Measurements from ENCODE around the gene CYB561D2. TPM values are rescaled to one million over a fixed set of nuclear protein-coding genes. Genes with fewer than 3 reads are reported as not detected.

Gene CYB561D2
- total RNA-seq, 2 donors from 2014 or later, result 36.9 to 38.2 TPM

DNA sequence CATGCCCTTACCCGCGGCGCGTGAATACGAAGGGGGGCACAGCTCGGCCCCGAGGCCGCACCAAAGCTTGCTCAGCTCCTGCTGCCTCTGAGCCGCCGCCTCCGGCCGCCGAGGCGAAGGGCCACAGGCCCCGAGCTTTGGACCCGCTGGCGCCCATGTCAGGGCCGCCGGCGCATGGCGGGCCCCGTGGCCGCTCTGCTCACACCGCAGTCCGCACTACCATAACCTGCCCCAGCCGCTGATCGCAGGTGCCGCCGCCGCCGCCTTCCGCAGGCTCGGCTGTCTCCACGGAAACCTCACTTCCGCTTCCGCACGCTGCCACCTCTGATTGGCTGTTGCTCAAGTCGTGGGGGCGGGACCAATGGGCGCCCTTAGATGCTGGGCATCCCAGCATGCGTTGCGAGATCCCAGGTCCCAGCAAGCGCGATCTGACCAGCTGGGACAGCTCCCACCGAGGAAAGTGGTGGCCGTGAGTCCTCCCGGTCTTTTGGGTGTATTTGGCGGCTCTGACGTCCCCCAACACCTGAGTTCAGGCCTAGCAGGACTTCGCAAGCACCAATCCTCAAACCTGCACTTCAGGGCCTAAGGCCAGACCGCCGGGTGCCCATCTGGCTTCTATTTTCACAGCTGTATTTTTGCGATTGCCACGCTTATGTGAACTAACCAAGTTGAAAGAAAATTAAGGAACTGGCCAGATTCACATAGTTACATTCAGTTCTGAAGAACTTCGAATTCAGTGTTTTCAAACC is 22.5 kb upstream of the CYB561D2 start, which contains the start of gene TUSC2:
TUSC2 (minus strand) TSS at position 281 of the 749 bp plus-strand sequence; CDS start at position 157, 124 bp downstream.
- peak; percentile 96 to 98 for ATAC-seq
- H3K27me3 Mint-ChIP-seq, result no peaks in the 10 kb centered on the region
- DNase-seq (ENCODE audit: low spot score), result peak; percentile 95
- no peaks in the 10 kb centered on the region for H3K36me3 Mint-ChIP-seq
- H3K4me3 Mint-ChIP-seq, result peak within 1 kb of the TSS; percentile 81
- H3K9me3 Mint-ChIP-seq, result no peaks in the 10 kb centered on the region
- H3K27ac Mint-ChIP-seq, result peak within 1 kb of the TSS; percentile 64 to 89
- peaks cover 0 to 21% of the 10 kb centered on the region in 2 donors for H3K4me1 Mint-ChIP-seq (ENCODE audit: low read depth in 2 of 2)

DNA sequence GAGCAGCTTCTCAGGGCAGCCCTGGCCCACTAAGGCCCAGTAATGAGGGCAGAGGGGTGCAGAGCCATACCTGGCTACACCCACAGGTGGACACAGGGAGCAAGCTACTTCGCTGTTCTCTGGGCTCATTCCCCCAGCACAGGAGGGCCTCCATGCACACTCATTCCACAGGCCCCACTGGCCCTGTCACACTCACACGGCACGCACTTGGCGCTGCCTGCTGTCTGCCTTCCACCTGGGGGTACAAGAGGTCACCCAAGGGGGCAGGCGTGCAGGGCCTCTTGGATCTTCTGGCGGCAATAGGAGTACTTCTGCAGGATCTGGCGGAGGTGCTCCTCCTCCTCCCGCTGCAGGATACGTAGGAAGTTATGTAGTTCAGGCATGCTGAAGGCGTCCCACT is 20.3 kb upstream of the CYB561D2 start:
- DNase-seq (ENCODE audit: low spot score), result no peak
- H3K4me1 Mint-ChIP-seq (ENCODE audit: low read depth in 2 of 2), result peaks cover 16 to 26% of the 10 kb centered on the region in 2 donors
- H3K9me3 Mint-ChIP-seq, result no peaks in the 10 kb centered on the region
- H3K27me3 Mint-ChIP-seq, result no peaks in the 10 kb centered on the region
- H3K4me3 Mint-ChIP-seq, result no peak overlapping the region
- no peaks in the 10 kb centered on the region for H3K36me3 Mint-ChIP-seq
- no peak for ATAC-seq
- H3K27ac Mint-ChIP-seq, result no peak overlapping the region

DNA sequence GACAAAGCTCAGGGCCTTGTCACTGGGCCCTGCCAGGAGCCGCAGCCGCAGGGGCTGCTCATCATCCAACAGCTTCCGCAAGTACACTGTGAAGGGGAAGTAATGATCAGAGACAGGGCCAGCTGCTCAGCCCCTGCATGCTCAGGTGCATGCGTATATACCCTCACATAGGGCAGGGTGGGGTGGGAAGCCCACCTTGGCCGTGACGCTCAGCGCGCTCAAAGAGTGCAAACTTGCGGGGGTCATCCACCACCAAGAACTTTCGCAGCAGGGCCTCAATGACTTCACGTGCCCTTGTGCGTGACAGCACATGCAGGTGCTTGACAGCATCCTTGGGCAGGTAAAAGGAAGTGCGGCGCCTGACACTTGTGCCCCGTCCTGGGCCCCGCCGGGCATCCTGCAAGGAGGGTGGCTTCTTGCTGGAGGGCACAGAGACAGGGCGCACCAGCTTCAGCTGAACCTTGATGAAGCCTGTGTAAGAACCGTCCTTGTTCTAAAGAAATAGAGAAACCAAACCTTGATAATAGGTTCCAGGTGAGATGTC is 19.2 kb upstream of the CYB561D2 start:
- H3K27ac Mint-ChIP-seq, result no peak overlapping the region
- peaks cover 27 to 37% of the 10 kb centered on the region in 2 donors for H3K4me1 Mint-ChIP-seq (ENCODE audit: low read depth in 2 of 2)
- no peak overlapping the region for H3K4me3 Mint-ChIP-seq
- no peaks in the 10 kb centered on the region for H3K27me3 Mint-ChIP-seq
- ATAC-seq (no peak), DNase-seq (ENCODE audit: low spot score) (no peak)
- peaks cover 4% of the 10 kb centered on the region for H3K36me3 Mint-ChIP-seq
- H3K9me3 Mint-ChIP-seq, result no peaks in the 10 kb centered on the region

DNA sequence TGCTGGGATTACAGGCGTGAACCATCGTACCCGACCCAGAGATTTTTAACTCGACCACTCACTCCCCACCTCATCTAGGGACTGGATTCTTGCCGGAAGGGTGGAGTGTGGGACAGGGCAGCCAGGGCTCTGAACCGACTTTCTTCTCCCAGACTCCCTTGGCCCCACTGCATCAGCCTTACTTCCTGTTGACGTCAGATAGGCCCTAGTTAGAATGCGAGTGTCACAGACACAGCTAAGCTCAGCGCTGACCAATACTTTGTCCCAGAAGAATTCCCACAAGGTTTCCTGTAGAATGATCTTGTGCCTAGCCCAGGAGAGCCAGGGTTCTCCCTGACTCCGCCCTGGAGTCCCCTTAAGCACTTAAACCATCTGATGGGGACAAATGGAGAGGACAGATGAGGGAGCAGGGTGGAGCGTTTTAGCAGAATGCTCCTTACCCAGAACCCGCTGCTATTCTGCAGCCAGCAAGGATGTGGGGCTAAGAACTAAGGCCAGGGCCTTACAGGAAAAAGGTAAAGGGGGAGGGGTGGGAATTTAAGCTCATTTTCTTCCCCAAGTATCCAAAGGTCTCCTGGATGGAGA is 16.8 kb upstream of the CYB561D2 start:
- Mint-ChIP-seq H3K27ac (peak overlapping the region; percentile 88 to 97), H3K27me3 (no peaks in the 10 kb centered on the region), H3K9me3 (no peaks in the 10 kb centered on the region), H3K36me3 (peaks cover 7% of the 10 kb centered on the region), H3K4me1 (ENCODE audit: low read depth in 2 of 2) (peaks cover 40 to 44% of the 10 kb centered on the region in 2 donors), H3K4me3 (peak overlapping the region; percentile 97)
- DNase-seq (ENCODE audit: low spot score), result no peak
- no peak for ATAC-seq

DNA sequence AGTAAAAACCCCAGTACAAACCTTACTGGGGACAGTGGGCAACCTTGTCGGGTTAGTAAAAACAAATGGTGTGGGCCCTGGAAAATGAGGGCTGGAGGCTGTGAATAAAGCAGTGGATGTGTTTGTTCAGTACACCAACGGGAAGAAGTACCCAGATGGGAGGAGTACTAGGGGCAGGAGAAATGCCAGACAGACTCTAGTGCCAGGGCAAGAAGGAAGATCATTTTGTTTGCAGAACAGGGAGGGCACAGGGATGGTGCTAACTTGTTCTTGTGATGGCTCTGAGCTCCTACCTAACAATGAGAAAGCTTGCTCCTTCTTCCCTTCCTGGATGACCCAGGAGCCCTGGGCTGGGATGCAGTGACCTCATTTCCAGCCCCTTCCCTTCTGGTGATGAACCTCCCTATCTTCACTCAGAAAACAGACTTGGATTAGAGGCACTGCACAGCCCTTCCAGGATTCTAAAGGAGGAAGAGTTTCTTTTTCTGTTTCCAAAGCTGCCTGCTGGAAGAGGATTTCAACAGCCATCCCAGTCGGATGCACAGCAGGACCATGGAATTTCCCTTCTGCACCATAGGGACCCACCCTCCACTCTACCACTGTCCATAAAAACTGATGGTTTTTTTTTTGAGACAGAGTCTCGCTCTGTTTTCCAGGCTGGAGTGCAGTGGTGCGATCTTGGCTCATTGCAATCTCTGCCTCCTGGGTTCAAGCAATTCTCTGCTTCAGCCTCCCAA is 16.2 kb upstream of the CYB561D2 start:
- H3K36me3 Mint-ChIP-seq, result peaks cover 7% of the 10 kb centered on the region

DNA sequence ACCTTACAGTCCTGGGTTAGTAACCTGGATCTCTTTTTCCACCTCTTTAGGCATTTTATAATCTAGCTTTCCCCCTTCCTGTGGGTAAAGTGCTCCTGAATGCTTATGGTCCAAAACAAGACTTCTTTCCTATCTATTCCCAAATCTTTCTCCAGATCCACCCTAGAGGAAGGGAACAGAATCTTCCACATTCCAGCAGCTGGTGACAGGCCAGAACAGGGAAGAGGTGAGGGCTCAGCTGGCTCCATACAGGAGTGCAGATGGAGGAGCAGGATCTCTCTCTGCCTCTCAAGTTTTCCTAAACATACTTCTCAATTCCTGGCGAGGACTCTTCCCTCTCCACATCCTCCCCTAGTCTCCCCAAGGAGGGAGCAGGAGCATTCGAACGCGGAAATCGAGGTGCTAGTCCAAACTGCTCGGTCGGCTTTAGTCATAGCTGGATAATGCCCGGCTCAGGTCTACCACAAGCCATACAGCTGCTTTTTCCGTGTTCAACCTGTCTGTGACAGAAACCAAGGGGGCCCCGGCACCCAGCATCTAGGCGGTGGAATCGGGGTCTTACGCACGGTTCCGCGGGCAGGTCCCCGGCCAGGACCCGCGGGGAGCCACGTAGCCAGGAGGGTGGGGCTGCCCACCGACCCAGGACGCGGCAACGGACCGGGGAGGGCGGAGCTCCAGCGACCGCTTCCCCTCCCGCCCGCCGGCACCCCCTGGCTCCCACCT is 14.0 kb upstream of the CYB561D2 start:
- Mint-ChIP-seq H3K36me3 (peaks cover 7% of the 10 kb centered on the region), H3K4me1 (ENCODE audit: low read depth in 2 of 2) (peaks cover 59 to 64% of the 10 kb centered on the region in 2 donors), H3K27me3 (no peaks in the 10 kb centered on the region), H3K4me3 (peak overlapping the region; percentile 97), H3K27ac (peak overlapping the region; percentile 97), H3K9me3 (no peaks in the 10 kb centered on the region)
- ATAC-seq (peak in 1 of 2 donors; percentile 45), DNase-seq (ENCODE audit: low spot score) (no peak)

More for the DNA sequence above, 16.2 kb upstream of the CYB561D2 start:
- peak overlapping the region; percentile 97 for H3K27ac Mint-ChIP-seq
- ATAC-seq, result no peak
- H3K9me3 Mint-ChIP-seq, result no peaks in the 10 kb centered on the region
- no peak for DNase-seq (ENCODE audit: low spot score)
- H3K4me1 Mint-ChIP-seq (ENCODE audit: low read depth in 2 of 2), result peaks cover 46 to 49% of the 10 kb centered on the region in 2 donors
- H3K27me3 Mint-ChIP-seq, result no peaks in the 10 kb centered on the region
- H3K4me3 Mint-ChIP-seq, result peak overlapping the region; percentile 97

DNA sequence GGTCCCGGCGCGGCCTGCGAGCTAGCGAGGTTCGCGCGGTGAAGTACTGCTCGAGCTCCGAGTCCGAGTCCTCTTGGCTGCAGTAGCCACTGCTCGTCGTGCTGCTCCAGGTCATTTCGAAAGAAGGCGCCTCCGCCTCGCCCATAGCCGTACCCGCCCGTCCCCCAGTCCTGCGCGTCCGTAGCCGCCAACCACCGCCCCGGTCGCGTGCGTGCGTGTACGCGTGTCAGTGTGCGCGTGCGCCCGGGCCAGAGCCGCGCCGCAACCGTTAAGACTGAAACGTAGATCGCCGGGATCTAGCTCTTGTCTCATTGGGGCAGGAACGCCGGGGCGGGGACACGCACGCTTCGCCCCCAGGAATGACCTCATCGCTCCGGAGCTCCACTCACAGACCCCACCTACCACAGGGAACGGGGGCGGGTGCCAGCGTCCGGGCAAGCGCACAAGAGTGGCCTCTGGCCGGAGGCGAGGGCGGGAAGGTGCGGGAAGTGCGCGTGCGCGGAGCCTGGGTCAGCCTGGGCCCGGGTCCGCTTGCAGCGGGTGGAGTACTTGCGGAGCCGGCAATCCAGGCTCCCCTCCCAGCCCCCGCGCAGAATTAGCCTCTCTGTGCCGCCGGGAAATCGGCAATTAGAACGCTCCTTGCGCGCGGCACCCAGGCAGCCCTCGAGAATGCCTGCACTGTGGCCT is 13.3 kb upstream of the CYB561D2 start:
- Mint-ChIP-seq H3K36me3 (peaks cover 7% of the 10 kb centered on the region), H3K4me3 (peak overlapping the region; percentile 97), H3K27me3 (no peaks in the 10 kb centered on the region), H3K27ac (peak overlapping the region; percentile 97), H3K4me1 (ENCODE audit: low read depth in 2 of 2) (peaks cover 59 to 67% of the 10 kb centered on the region in 2 donors), H3K9me3 (no peaks in the 10 kb centered on the region)
- peak; percentile 85 to 93 for ATAC-seq
- DNase-seq (ENCODE audit: low spot score), result peak; percentile 99

DNA sequence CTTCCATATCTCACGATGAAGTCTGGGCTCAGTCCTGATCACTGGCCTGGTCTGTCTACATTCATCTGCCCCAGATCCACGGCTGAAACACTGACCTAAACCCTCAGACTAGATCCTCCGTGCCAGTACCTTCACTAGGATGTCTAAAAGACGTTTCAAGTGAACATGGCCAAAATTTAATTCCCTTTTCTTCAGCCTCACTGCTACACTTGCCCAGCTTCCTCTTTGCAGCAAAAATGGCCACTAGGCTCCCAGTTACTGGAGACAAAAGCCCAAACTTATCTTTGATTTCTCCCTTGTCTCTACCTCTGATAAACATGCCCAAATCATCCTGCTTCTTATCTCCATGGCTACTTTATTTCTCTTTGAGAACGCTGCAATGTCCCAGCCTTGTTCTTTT is 11.7 kb upstream of the CYB561D2 start:
- H3K4me1 Mint-ChIP-seq (ENCODE audit: low read depth in 2 of 2), result peaks cover 54 to 67% of the 10 kb centered on the region in 2 donors
- DNase-seq (ENCODE audit: low spot score) (no peak), ATAC-seq (no peak)
- H3K27me3 Mint-ChIP-seq, result no peaks in the 10 kb centered on the region
- H3K4me3 Mint-ChIP-seq, result peak overlapping the region; percentile 97
- H3K9me3 Mint-ChIP-seq, result no peaks in the 10 kb centered on the region
- H3K27ac Mint-ChIP-seq, result peak overlapping the region; percentile 97
- H3K36me3 Mint-ChIP-seq, result peaks cover 7% of the 10 kb centered on the region

DNA sequence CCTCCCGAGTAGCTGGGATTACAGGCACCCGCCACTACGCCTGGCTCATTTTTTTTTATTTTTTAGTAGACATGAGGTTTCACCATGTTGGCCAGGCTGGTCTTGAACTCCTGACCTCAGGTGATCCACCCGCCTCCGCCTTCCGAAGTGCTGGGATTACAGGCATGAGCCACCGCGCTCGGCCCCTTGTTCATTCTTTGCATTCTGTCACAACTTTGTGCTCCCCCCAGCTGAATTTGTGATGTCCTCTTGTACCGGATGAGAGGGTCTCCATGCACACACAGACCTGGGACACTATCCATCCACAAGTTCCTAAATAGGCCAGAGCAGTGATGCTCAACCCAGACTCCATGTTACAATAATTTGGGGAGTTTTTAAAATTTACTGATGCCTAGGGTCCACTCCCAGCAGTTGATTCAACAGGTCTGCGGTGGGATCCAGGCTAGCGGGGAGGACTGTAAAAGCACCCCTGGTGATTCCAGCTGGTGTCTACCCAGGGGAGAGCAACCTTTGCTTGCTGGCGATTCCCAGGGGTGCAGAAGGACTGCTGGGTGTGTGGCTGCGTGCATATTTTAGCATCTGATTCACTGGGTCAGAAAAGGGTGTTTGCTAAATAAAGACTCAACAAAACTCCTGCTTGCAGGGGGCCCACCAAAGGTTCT is 11.0 kb upstream of the CYB561D2 start:
- Mint-ChIP-seq H3K36me3 (peaks cover 7% of the 10 kb centered on the region), H3K4me1 (ENCODE audit: low read depth in 2 of 2) (peaks cover 47 to 62% of the 10 kb centered on the region in 2 donors), H3K9me3 (no peaks in the 10 kb centered on the region), H3K4me3 (peak overlapping the region; percentile 97), H3K27ac (peak overlapping the region; percentile 97), H3K27me3 (no peaks in the 10 kb centered on the region)
- DNase-seq (ENCODE audit: low spot score) (no peak), ATAC-seq (no peak)

DNA sequence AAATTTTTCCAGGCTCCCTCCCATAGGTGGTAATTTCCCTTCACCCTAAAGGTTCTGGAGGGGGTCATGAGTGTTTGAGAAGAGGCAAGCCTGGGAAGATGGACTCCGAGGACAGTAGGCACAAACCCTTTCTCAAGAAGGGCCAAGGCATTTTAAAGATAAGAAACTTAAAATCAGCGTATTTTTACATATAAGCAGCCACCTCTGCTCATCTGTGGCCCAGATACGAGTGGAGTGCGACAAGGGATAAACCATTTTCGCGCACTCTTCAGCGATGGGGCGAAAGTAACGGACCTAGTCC is 10.6 kb upstream of the CYB561D2 start:
- Mint-ChIP-seq H3K4me3 (peak overlapping the region; percentile 97), H3K4me1 (ENCODE audit: low read depth in 2 of 2) (peaks cover 46 to 64% of the 10 kb centered on the region in 2 donors), H3K27me3 (no peaks in the 10 kb centered on the region), H3K36me3 (peaks cover 7% of the 10 kb centered on the region), H3K27ac (peak overlapping the region; percentile 97), H3K9me3 (no peaks in the 10 kb centered on the region)
- DNase-seq (ENCODE audit: low spot score) (no peak), ATAC-seq (no peak)

DNA sequence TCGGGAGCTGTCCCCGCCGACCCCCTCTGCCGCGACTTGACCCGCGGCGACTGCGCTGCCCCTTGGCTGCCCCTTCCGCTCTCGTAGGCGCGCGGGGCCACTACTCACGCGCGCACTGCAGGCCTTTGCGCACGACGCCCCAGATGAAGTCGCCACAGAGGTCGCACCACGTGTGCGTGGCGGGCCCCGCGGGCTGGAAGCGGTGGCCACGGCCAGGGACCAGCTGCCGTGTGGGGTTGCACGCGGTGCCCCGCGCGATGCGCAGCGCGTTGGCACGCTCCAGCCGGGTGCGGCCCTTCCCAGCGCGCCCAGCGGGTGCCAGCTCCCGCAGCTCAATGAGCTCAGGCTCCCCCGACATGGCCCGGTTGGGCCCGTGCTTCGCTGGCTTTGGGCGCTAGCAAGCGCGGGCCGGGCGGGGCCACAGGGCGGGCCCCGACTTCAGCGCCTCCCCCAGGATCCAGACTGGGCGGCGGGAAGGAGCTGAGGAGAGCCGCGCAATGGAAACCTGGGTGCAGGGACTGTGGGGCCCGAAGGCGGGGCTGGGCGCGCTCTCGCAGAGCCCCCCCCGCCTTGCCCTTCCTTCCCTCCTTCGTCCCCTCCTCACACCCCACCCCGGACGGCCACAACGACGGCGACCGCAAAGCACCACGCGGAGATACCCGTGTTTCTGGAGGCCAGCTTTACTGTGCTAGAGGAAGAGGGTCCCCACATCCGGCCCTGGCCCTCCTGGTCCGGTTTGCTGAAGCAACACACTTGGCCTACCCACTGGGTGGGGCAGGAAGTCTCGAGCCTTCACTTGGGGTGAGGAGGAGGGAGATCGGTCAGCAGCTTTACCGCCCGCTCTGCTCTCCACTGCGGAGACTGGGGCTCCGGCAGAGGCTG is 10.0 kb upstream of the CYB561D2 start, which contains the start of gene RASSF1:
RASSF1 (minus strand) TSS at position 389 of the 882 bp plus-strand sequence; CDS start at position 358, 31 bp downstream.
- DNase-seq (ENCODE audit: low spot score) (peak; percentile 90), ATAC-seq (peak; percentile 58 to 64)
- no peaks in the 10 kb centered on the region for H3K9me3 Mint-ChIP-seq
- H3K4me1 Mint-ChIP-seq (ENCODE audit: low read depth in 2 of 2), result peaks cover 41 to 59% of the 10 kb centered on the region in 2 donors
- no peaks in the 10 kb centered on the region for H3K27me3 Mint-ChIP-seq
- H3K4me3 Mint-ChIP-seq, result peak within 1 kb of the TSS; percentile 97
- peak within 1 kb of the TSS; percentile 97 for H3K27ac Mint-ChIP-seq
- peaks cover 7% of the 10 kb centered on the region for H3K36me3 Mint-ChIP-seq
